ENCODE data around the gene UQCC2. TPM values are rescaled to one million over a fixed set of nuclear protein-coding genes. Genes with fewer than 3 reads are reported as not detected.

UQCC2 gene
- total RNA-seq: 131 and 137 TPM in 2 replicates

- H3K4me3 Mint-ChIP-seq: peak within 1 kb of the TSS; percentile 97
- intact Hi-C loops (cut with micrococcal nuclease): loop anchor here (1.0 to 10.0 kb wide), 4 partner anchors 15 to 533 kb away; partner anchors contain the start of genes LEMD2 and SMIM29
- peaks cover 36% of the 10 kb centered on the region for H3K4me1 Mint-ChIP-seq
- peaks cover 31% of the 10 kb centered on the region for H3K36me3 Mint-ChIP-seq (ENCODE audit: low read depth)
- H3K27ac Mint-ChIP-seq: peak within 1 kb of the TSS; percentile 98
- no peaks in the 10 kb centered on the region for H3K9me3 Mint-ChIP-seq
- H3K27me3 Mint-ChIP-seq: peaks cover 4% of the 10 kb centered on the region
- DNase-seq: peak; percentile 99
These were observed at the start of gene UQCC2 for GRCh38 chr6:33711140-33712129. TSS of gene UQCC2 (minus strand) at chr6:33711700. CDS start at chr6:33711686, 14 bp downstream.

GRCh38 chr6:33759887-33760629 is 48.6 kb upstream of the UQCC2 start:
- Mint-ChIP-seq H3K4me1 (peaks cover 3% of the 10 kb centered on the region), H3K4me3 (no peak overlapping the region), H3K27me3 (peaks cover 4% of the 10 kb centered on the region), H3K9me3 (no peaks in the 10 kb centered on the region), H3K36me3 (ENCODE audit: low read depth) (no peaks in the 10 kb centered on the region), H3K27ac (no peak overlapping the region)
- intact Hi-C loops (cut with micrococcal nuclease): loop anchor here (5.0 kb wide), 2 partner anchors 48 to 173 kb away; partner anchors contain the start of gene UQCC2
- DNase-seq: no peak

- Mint-ChIP-seq H3K9me3 (no peaks in the 10 kb centered on the region), H3K4me3 (no peak overlapping the region), H3K27ac (no peak overlapping the region), H3K36me3 (ENCODE audit: low read depth) (no peaks in the 10 kb centered on the region), H3K27me3 (peaks cover 4% of the 10 kb centered on the region), H3K4me1 (peaks cover 3% of the 10 kb centered on the region)
- intact Hi-C loops (cut with micrococcal nuclease): no loop called here
- no peak for DNase-seq
These were observed 47.3 kb upstream of the UQCC2 start for GRCh38 chr6:33758815-33759216.

GRCh38 chr6:33757906-33758305 is 46.4 kb upstream of the UQCC2 start:
- Mint-ChIP-seq H3K9me3 (no peaks in the 10 kb centered on the region), H3K4me1 (peaks cover 3% of the 10 kb centered on the region)
- intact Hi-C loops (cut with micrococcal nuclease): no loop called here

GRCh38 chr6:33757113-33757512 is 45.6 kb upstream of the UQCC2 start:
- H3K4me1 Mint-ChIP-seq: peaks cover under 1% of the 10 kb centered on the region
- no peaks in the 10 kb centered on the region for H3K9me3 Mint-ChIP-seq
- H3K4me3 Mint-ChIP-seq: no peak overlapping the region
- no peak for DNase-seq
- intact Hi-C loops (cut with micrococcal nuclease): no loop called here
- H3K36me3 Mint-ChIP-seq (ENCODE audit: low read depth): no peaks in the 10 kb centered on the region
- no peak overlapping the region for H3K27ac Mint-ChIP-seq
- H3K27me3 Mint-ChIP-seq: peaks cover 4% of the 10 kb centered on the region

More at GRCh38 chr6:33757906-33758305, 46.4 kb upstream of the UQCC2 start:
- H3K4me3 Mint-ChIP-seq: no peak overlapping the region
- H3K27ac Mint-ChIP-seq: no peak overlapping the region
- peaks cover 4% of the 10 kb centered on the region for H3K27me3 Mint-ChIP-seq
- no peak for DNase-seq
- H3K36me3 Mint-ChIP-seq (ENCODE audit: low read depth): no peaks in the 10 kb centered on the region

- DNase-seq: no peak
- Mint-ChIP-seq H3K27ac (no peak overlapping the region), H3K4me1 (no peaks in the 10 kb centered on the region), H3K4me3 (no peak overlapping the region), H3K36me3 (ENCODE audit: low read depth) (no peaks in the 10 kb centered on the region), H3K9me3 (no peaks in the 10 kb centered on the region), H3K27me3 (peaks cover 4% of the 10 kb centered on the region)
- intact Hi-C loops (cut with micrococcal nuclease): no loop called here
These were observed 44.9 kb upstream of the UQCC2 start for GRCh38 chr6:33756211-33756954.

- H3K27ac Mint-ChIP-seq: no peak overlapping the region
- H3K4me1 Mint-ChIP-seq: no peaks in the 10 kb centered on the region
- H3K27me3 Mint-ChIP-seq: peaks cover 3% of the 10 kb centered on the region
- no peaks in the 10 kb centered on the region for H3K36me3 Mint-ChIP-seq (ENCODE audit: low read depth)
- H3K4me3 Mint-ChIP-seq: no peak overlapping the region
- intact Hi-C loops (cut with micrococcal nuclease): no loop called here
- no peaks in the 10 kb centered on the region for H3K9me3 Mint-ChIP-seq
- DNase-seq: no peak
These were observed 43.8 kb upstream of the UQCC2 start for GRCh38 chr6:33755070-33755869.

- H3K9me3 Mint-ChIP-seq: no peaks in the 10 kb centered on the region
- H3K27ac Mint-ChIP-seq: no peak overlapping the region
- intact Hi-C loops (cut with micrococcal nuclease): no loop called here
- peaks cover 2% of the 10 kb centered on the region for H3K27me3 Mint-ChIP-seq
- DNase-seq: no peak
- no peak overlapping the region for H3K4me3 Mint-ChIP-seq
- no peaks in the 10 kb centered on the region for H3K36me3 Mint-ChIP-seq (ENCODE audit: low read depth)
- H3K4me1 Mint-ChIP-seq: no peaks in the 10 kb centered on the region
These were observed 42.7 kb upstream of the UQCC2 start for GRCh38 chr6:33754222-33754621.

GRCh38 chr6:33752646-33753015 is 41.1 kb upstream of the UQCC2 start:
- Mint-ChIP-seq H3K4me3 (no peak overlapping the region), H3K27ac (no peak overlapping the region), H3K27me3 (no peaks in the 10 kb centered on the region), H3K9me3 (no peaks in the 10 kb centered on the region), H3K4me1 (no peaks in the 10 kb centered on the region), H3K36me3 (ENCODE audit: low read depth) (no peaks in the 10 kb centered on the region)
- DNase-seq: no peak
- intact Hi-C loops (cut with micrococcal nuclease): no loop called here

GRCh38 chr6:33751771-33752645 is 40.5 kb upstream of the UQCC2 start:
- intact Hi-C loops (cut with micrococcal nuclease): no loop called here
- Mint-ChIP-seq H3K9me3 (no peaks in the 10 kb centered on the region), H3K36me3 (ENCODE audit: low read depth) (no peaks in the 10 kb centered on the region), H3K27ac (no peak overlapping the region), H3K27me3 (peaks cover 2% of the 10 kb centered on the region), H3K4me3 (no peak overlapping the region), H3K4me1 (no peaks in the 10 kb centered on the region)
- no peak for DNase-seq

- no peaks in the 10 kb centered on the region for H3K4me1 Mint-ChIP-seq
- peaks cover 2% of the 10 kb centered on the region for H3K27me3 Mint-ChIP-seq
- no peak overlapping the region for H3K27ac Mint-ChIP-seq
- H3K36me3 Mint-ChIP-seq (ENCODE audit: low read depth): no peaks in the 10 kb centered on the region
- intact Hi-C loops (cut with micrococcal nuclease): no loop called here
- H3K4me3 Mint-ChIP-seq: no peak overlapping the region
- DNase-seq: no peak
- no peaks in the 10 kb centered on the region for H3K9me3 Mint-ChIP-seq
These were observed 38.9 kb upstream of the UQCC2 start for GRCh38 chr6:33750244-33750991.

- Mint-ChIP-seq H3K27me3 (peaks cover 2% of the 10 kb centered on the region), H3K4me1 (no peaks in the 10 kb centered on the region), H3K9me3 (no peaks in the 10 kb centered on the region), H3K36me3 (ENCODE audit: low read depth) (no peaks in the 10 kb centered on the region), H3K4me3 (no peak overlapping the region), H3K27ac (no peak overlapping the region)
- intact Hi-C loops (cut with micrococcal nuclease): no loop called here
- no peak for DNase-seq
These were observed 37.9 kb upstream of the UQCC2 start for GRCh38 chr6:33749401-33749800.
